Panc1 (cell line): Measurements from ENCODE around the gene TMEM207. TPM values are rescaled to one million over a fixed set of nuclear protein-coding genes. Genes with fewer than 3 reads are reported as not detected.

Experiments
- ATAC-seq: fragments of 200-7000 bp; cut with Tn5 transposase; 2 replicates; pipeline ENCODE4 v1.9.1; 2020; ENCODE audit warnings: mild to moderate bottlenecking, moderate library complexity
- BruUV-seq: library from RNA; stranded (reverse); fragments of 400-500 nt; replicated peaks from 2 replicates; lab custom pipeline; 2021; lab: Mats Ljungman, UMichigan
- CTCF ChIA-PET: fragments of 300-600 bp; sonication (Branson Sonifier 250); formaldehyde crosslinking; loops from one replicate; lab custom pipeline; 2022; ENCODE audit warnings: antibody characterized with exemption; lab: Charles Lee
- POLR2A ChIA-PET: fragments of 300-600 bp; sonication (Branson Sonifier 250); formaldehyde crosslinking; loops from one replicate; lab custom pipeline; 2022; ENCODE audit warnings: antibody characterized with exemption; lab: Charles Lee
- DNase-seq: peaks from one replicate; pipeline ENCODE4 v3.0.0-alpha.2; 2010; ENCODE audit warnings: low read depth, low spot score
- H3K27ac ChIP-seq: 2 replicates; pipeline ENCODE4 v1.5.1; 2011; ENCODE audit warnings: mild to moderate bottlenecking, low read length, inconsistent platforms
- H3K27me3 ChIP-seq: fragments of 200-500 bp; sonication (Bioruptor generic); 2 replicates; pipeline ENCODE4 v1.6.0; 2014; ENCODE audit warnings: low read length, inconsistent platforms; ENCODE audit not compliant: control insufficient read depth, insufficient read depth
- H3K36me3 ChIP-seq: fragments of 200-500 bp; sonication (Bioruptor generic); 2 replicates; pipeline ENCODE4 v1.5.1; 2014; ENCODE audit warnings: inconsistent platforms, mild to moderate bottlenecking, low read length, moderate library complexity; ENCODE audit not compliant: control insufficient read depth, insufficient read depth
- H3K4me1 ChIP-seq: 2 replicates; pipeline ENCODE4 v1.5.1; 2011; ENCODE audit warnings: inconsistent platforms, mild to moderate bottlenecking, low read length, moderate library complexity; ENCODE audit not compliant: control insufficient read depth, insufficient read depth
- H3K4me3 ChIP-seq, 2 experiments: 2 replicates each; pipeline ENCODE4 v1.5.1; 2011 to 2012; ENCODE audit warnings: low read depth in 2 of 2, low read length in 2 of 2, mild to moderate bottlenecking in 2 of 2, inconsistent platforms in 1 of 2, moderate library complexity in 1 of 2
- H3K9me3 ChIP-seq: fragments of 200-500 bp; sonication (Bioruptor generic); 2 replicates; pipeline ENCODE4 v1.5.1; 2014; ENCODE audit warnings: low read depth, mild to moderate bottlenecking, inconsistent platforms, low read length, moderate library complexity; ENCODE audit not compliant: control insufficient read depth, insufficient read depth
- CTCF ChIP-seq: fragments of 450-650 bp; IDR thresholded peaks from 2 replicates; pipeline ENCODE4 v1.5.1; 2017; ENCODE audit warnings: mild to moderate bottlenecking
- POLR2AphosphoS5 ChIP-seq: IDR thresholded peaks from 2 replicates; pipeline ENCODE4 v1.6.1; 2012; ENCODE audit warnings: mild to moderate bottlenecking, low read depth, low read length, moderate library complexity
- REST ChIP-seq, 2 experiments: IDR thresholded peaks; 2 replicates each; pipeline ENCODE4 v1.6.1; 2011 to 2012; ENCODE audit warnings: low read depth in 2 of 2, control low read depth in 1 of 2, low read length in 1 of 2, mild to moderate bottlenecking in 1 of 2, moderate library complexity in 1 of 2; ENCODE audit not compliant: insufficient read depth in 1 of 2
- SIN3A ChIP-seq: IDR thresholded peaks from 2 replicates; pipeline ENCODE4 v1.6.1; 2012; ENCODE audit warnings: low read depth, mild to moderate bottlenecking, low read length, moderate library complexity, borderline replicate concordance; ENCODE audit not compliant: insufficient read depth
- TCF7L2 ChIP-seq: IDR thresholded peaks from 2 replicates; pipeline ENCODE4 v1.6.1; 2011; ENCODE audit warnings: mild to moderate bottlenecking, low read depth, low read length, inconsistent platforms
- in situ Hi-C: cut with HindIII; loops from 2 replicates; pipeline ENCODE4 v1.10.0; 2016; ENCODE audit warnings: low sequenced_read_pairs, low pct_unique_long_range_greater_than_20kb
- intact Hi-C: fragments of 100-400 bp; cut with micrococcal nuclease; formaldehyde crosslinking; loops from one replicate; pipeline ENCODE4 v1.10.0; 2022; ENCODE audit not compliant: unreplicated experiment
- total RNA-seq: library from RNA; stranded (reverse); gene quantifications from one replicate; pipeline ENCODE4 v1.2.1, GENCODE V29; 2021; ENCODE audit not compliant: unreplicated experiment

Gene TMEM207
- total RNA-seq, 1 experiment from 2014 or later = not detected

- no peak for ATAC-seq
- H3K27me3 ChIP-seq = no peaks in the 10 kb centered on the region
- H3K4me3 ChIP-seq = no peak overlapping the region
- H3K36me3 ChIP-seq = no peaks in the 10 kb centered on the region
- TF ChIP-seq CTCF (no peak), SIN3A (no peak)
- POLR2A ChIA-PET = no interaction called here
- no peak overlapping the region for H3K27ac ChIP-seq
- no peak for DNase-seq
- H3K9me3 ChIP-seq = no peaks in the 10 kb centered on the region
- H3K4me1 ChIP-seq = no peaks in the 10 kb centered on the region
- CTCF ChIA-PET = no interaction called here
- no TSS peak for BruUV-seq
- intact Hi-C loops (no loop called here), in situ Hi-C loops (no loop called here)
Observed at GRCh38 chr3:190397889-190398288, 51.8 kb downstream of the TMEM207 start.

GRCh38 chr3:190396001-190396400 is 53.7 kb downstream of the TMEM207 start:
- DNase-seq (no peak), ATAC-seq (no peak)
- in situ Hi-C loops = no loop called here
- intact Hi-C loops = no loop called here
- no peaks in the 10 kb centered on the region for H3K9me3 ChIP-seq
- no peaks in the 10 kb centered on the region for H3K36me3 ChIP-seq
- no peak overlapping the region for H3K4me3 ChIP-seq
- TF ChIP-seq POLR2AphosphoS5 (no peak), REST (IDR thresholded peaks at IDR 0.05; ENCODE audit: insufficient read depth in 1 of 2, low read depth in 2 of 2, low read length in 1 of 2) (no peak), TCF7L2 (no peak), CTCF (no peak), SIN3A (no peak)
- BruUV-seq = no TSS peak
- ChIA-PET POLR2A (interaction anchor here (0.6 kb wide), 1 partner anchor 9 kb away, joined by 6 read pairs; no protein-coding TSS in a partner anchor), CTCF (no interaction called here)
- no peaks in the 10 kb centered on the region for H3K27me3 ChIP-seq
- no peak overlapping the region for H3K27ac ChIP-seq
- no peaks in the 10 kb centered on the region for H3K4me1 ChIP-seq
